ENCODE data around the gene MAGIX. TPM values are rescaled to one million over a fixed set of nuclear protein-coding genes. Genes with fewer than 3 reads are reported as not detected.
"Not testable (repeated sequence)": the region's sequence is repeated elsewhere in the genome, so short reads cannot be mapped to it uniquely, and the experiment has no call there.

Gene MAGIX
- total RNA-seq, 1 experiment from 2014 or later, result 1.9 TPM

DNA sequence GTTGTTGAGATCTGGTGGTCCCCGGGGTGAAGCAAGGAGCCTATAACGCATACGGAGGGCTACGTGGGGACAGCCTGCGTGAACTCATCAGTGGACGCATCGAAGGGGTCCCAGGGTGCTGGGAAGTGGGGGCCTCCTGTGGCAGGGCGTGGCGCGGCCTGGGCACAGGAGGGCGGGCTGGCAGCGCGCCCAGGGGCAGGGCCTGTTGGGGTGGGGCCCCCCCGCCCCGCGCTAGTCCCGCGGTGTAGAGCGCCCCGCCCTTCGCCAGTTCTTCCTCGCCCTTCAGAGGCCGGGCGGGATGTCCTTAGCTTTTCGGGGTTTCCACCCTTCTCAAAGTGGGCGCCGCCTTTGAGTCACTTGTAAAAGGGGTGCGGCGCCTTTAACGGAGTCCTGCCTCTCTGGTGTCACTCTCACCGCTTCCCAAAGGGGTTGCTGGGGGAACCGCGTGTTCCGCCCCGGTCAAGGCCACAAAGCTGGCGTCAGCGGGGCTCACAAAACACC is 9.8 kb downstream of the MAGIX start:
- no peak for DNase-seq
- H3K23me2 ChIP-seq (ENCODE audit: insufficient read length, low read depth, low read length, poor library complexity, severe bottlenecking), result peaks cover 12% of the 10 kb centered on the region
- no CpG with 5 or more reads among the region's 37 CpGs for WGBS (ENCODE audit: extremely low coverage, insufficient read length, low lambda C conversion rate)
- no peak overlapping the region for H3K56ac ChIP-seq (ENCODE audit: insufficient read length, low read depth, low read length)
- TF ChIP-seq, protein P1, sequence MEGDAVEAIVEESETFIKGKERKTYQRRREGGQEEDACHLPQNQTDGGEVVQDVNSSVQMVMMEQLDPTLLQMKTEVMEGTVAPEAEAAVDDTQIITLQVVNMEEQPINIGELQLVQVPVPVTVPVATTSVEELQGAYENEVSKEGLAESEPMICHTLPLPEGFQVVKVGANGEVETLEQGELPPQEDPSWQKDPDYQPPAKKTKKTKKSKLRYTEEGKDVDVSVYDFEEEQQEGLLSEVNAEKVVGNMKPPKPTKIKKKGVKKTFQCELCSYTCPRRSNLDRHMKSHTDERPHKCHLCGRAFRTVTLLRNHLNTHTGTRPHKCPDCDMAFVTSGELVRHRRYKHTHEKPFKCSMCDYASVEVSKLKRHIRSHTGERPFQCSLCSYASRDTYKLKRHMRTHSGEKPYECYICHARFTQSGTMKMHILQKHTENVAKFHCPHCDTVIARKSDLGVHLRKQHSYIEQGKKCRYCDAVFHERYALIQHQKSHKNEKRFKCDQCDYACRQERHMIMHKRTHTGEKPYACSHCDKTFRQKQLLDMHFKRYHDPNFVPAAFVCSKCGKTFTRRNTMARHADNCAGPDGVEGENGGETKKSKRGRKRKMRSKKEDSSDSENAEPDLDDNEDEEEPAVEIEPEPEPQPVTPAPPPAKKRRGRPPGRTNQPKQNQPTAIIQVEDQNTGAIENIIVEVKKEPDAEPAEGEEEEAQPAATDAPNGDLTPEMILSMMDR (conservative IDR thresholded peaks at IDR 0.05), result no peak
- H4K5ac ChIP-seq (ENCODE audit: insufficient read length, low read depth, low read length), result no peak overlapping the region
- no peak overlapping the region for H3K23ac ChIP-seq (ENCODE audit: insufficient read length, low read depth, low read length)
- Mint-ChIP-seq H3K9me3 (peaks cover 68 to 74% of the 10 kb centered on the region in 2 experiments), H3K4me3 (peak overlapping the region; percentile 66 to 81), H3K36me3 (ENCODE audit: insufficient read depth in 1 of 3, low read depth in 3 of 3) (peaks cover 22 to 37% (median 23%) of the 10 kb centered on the region in 3 experiments), H3K4me1 (peaks cover 3 to 19% of the 10 kb centered on the region in 2 experiments), H3K27me3 (ENCODE audit: low read depth) (peaks cover 40% of the 10 kb centered on the region), H3K27ac (no peak overlapping the region)
- no peaks in the 10 kb centered on the region for H3K4me1 ChIP-seq (ENCODE audit: insufficient read depth, low read length)
- H2BK15ac ChIP-seq (ENCODE audit: low read depth, low read length), result no peak overlapping the region
- no peaks in the 10 kb centered on the region; the same call in 1 of the 2 replicates for H3K27me3 ChIP-seq (ENCODE audit: insufficient read depth, low read length)
- H3K4me2 ChIP-seq (ENCODE audit: insufficient read depth, insufficient read length, low read length), result peak overlapping the region; percentile 71
- no peak overlapping the region for H3T11ph ChIP-seq (ENCODE audit: low read length)
- H3K9me3 ChIP-seq (ENCODE audit: control insufficient read depth, low read depth, low read length), result peaks cover 15% of the 10 kb centered on the region
- no peak overlapping the region for H2BK12ac ChIP-seq (ENCODE audit: insufficient read length, low read depth, low read length)
- H2AFZ ChIP-seq (ENCODE audit: low read length), result no peak overlapping the region
- H3K79me2 ChIP-seq (ENCODE audit: insufficient read depth, low read length), result no peaks in the 10 kb centered on the region
- H2BK5ac ChIP-seq (ENCODE audit: insufficient read length, low read length), result no peak overlapping the region
- H2BK20ac ChIP-seq (ENCODE audit: low read depth, low read length, poor library complexity, severe bottlenecking), result no peak overlapping the region
- no peaks in the 10 kb centered on the region for H3K79me1 ChIP-seq (ENCODE audit: insufficient read depth, low read depth, low read length, poor library complexity, severe bottlenecking)
- H3K14ac ChIP-seq (ENCODE audit: insufficient read depth, low read length), result no peak overlapping the region
- H4K8ac ChIP-seq (replicated peaks; ENCODE audit: insufficient read length, low read depth, low read length), result no peak overlapping the region
- H3K9ac ChIP-seq (ENCODE audit: extremely low read depth, insufficient read length, low read length), result no peak overlapping the region
- no peak overlapping the region for H3K4ac ChIP-seq (ENCODE audit: low read depth, low read length)
- no peaks in the 10 kb centered on the region for H4K20me1 ChIP-seq (ENCODE audit: control insufficient read depth, insufficient read depth, insufficient read length)
- no peak overlapping the region for H3K27ac ChIP-seq (ENCODE audit: insufficient read length, low read depth, low read length)
- H4K91ac ChIP-seq (ENCODE audit: insufficient read length, low read depth, low read length), result no peak overlapping the region
- no peak overlapping the region for H2BK120ac ChIP-seq (ENCODE audit: low read depth, low read length, poor library complexity, severe bottlenecking)
- H2AK5ac ChIP-seq (ENCODE audit: insufficient read length, low read length), result no peak overlapping the region
- no peak overlapping the region for H3K18ac ChIP-seq (ENCODE audit: insufficient read length, low read depth, low read length)

DNA sequence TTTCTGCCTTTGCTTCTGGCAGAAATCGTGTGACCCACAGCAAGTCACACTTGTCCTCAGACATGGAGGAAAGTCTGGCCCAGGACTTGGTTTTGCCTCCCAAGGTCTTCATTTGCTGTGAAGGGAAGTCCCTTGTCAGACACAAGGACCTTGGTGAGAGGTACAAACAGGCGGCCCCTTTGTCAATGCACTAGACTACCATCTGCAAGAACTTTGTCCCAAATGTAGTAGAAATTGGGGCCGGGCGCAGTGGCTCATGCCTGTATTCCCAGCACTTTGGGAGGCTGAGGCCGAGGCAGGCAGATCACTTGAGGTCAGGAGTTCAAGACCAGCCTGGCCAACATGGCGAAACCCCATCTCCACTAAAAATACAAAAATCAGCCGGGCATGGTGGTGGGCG is 11.0 kb downstream of the MAGIX start:
- H3K79me1 ChIP-seq (ENCODE audit: insufficient read depth, low read depth, low read length, poor library complexity, severe bottlenecking); H3K4me1 ChIP-seq (ENCODE audit: insufficient read depth, low read length); H2AK5ac ChIP-seq (ENCODE audit: insufficient read length, low read length); H3K9me3 ChIP-seq (ENCODE audit: control insufficient read depth, low read depth, low read length); H2AFZ ChIP-seq (ENCODE audit: low read length); H4K91ac ChIP-seq (ENCODE audit: insufficient read length, low read depth, low read length); H3T11ph ChIP-seq (ENCODE audit: low read length); H3K27ac ChIP-seq (ENCODE audit: insufficient read length, low read depth, low read length); H4K5ac ChIP-seq (ENCODE audit: insufficient read length, low read depth, low read length); H3K27ac Mint-ChIP-seq; H3K4ac ChIP-seq (ENCODE audit: low read depth, low read length); H2BK12ac ChIP-seq (ENCODE audit: insufficient read length, low read depth, low read length); H3K18ac ChIP-seq (ENCODE audit: insufficient read length, low read depth, low read length); H3K27me3 ChIP-seq (ENCODE audit: insufficient read depth, low read length); H2BK15ac ChIP-seq (ENCODE audit: low read depth, low read length); H3K4me3 Mint-ChIP-seq; H3K56ac ChIP-seq (ENCODE audit: insufficient read length, low read depth, low read length); H4K20me1 ChIP-seq (ENCODE audit: control insufficient read depth, insufficient read depth, insufficient read length); H4K8ac ChIP-seq (replicated peaks; ENCODE audit: insufficient read length, low read depth, low read length); H3K23ac ChIP-seq (ENCODE audit: insufficient read length, low read depth, low read length); H2BK5ac ChIP-seq (ENCODE audit: insufficient read length, low read length); H2BK120ac ChIP-seq (ENCODE audit: low read depth, low read length, poor library complexity, severe bottlenecking); H3K14ac ChIP-seq (ENCODE audit: insufficient read depth, low read length); H3K79me2 ChIP-seq (ENCODE audit: insufficient read depth, low read length); H3K9ac ChIP-seq (ENCODE audit: extremely low read depth, insufficient read length, low read length); DNase-seq; H3K4me2 ChIP-seq (ENCODE audit: insufficient read depth, insufficient read length, low read length); H2BK20ac ChIP-seq (ENCODE audit: low read depth, low read length, poor library complexity, severe bottlenecking): not testable (repeated sequence)
- Mint-ChIP-seq H3K4me1 (peaks cover 0 to 12% of the 10 kb centered on the region in 2 experiments; a peak in 2 of 4 replicates), H3K27me3 (ENCODE audit: low read depth) (peaks cover 34% of the 10 kb centered on the region), H3K36me3 (ENCODE audit: insufficient read depth in 1 of 3, low read depth in 3 of 3) (peaks cover 20 to 38% (median 29%) of the 10 kb centered on the region in 3 experiments), H3K9me3 (peaks cover 66 to 72% of the 10 kb centered on the region in 2 experiments)
- peaks cover 10% of the 10 kb centered on the region for H3K23me2 ChIP-seq (ENCODE audit: insufficient read length, low read depth, low read length, poor library complexity, severe bottlenecking)
- WGBS (ENCODE audit: extremely low coverage, insufficient read length, low lambda C conversion rate), result no CpG with 5 or more reads among the region's 8 CpGs

Measured in H9 (cell line).